NCI-H460 (cell line): ENCODE measurements around the gene RNF2. TPM values are rescaled to one million over a fixed set of nuclear protein-coding genes. Genes with fewer than 3 reads are reported as not detected.
"Not testable (repeated sequence)": the region's sequence is repeated elsewhere in the genome, so short reads cannot be mapped to it uniquely, and the experiment has no call there.

Experiments
- DNase-seq: peaks from one replicate; pipeline ENCODE4 v3.0.0-alpha.2; 2016; ENCODE audit warnings: low read depth; ENCODE audit errors: extremely low read depth
- polyA plus RNA-seq: library from polyadenylated mRNA; depleted of rRNA; stranded (reverse); fragments of >200 nt; gene quantifications from 2 replicates; pipeline ENCODE4 v1.2.3, GENCODE V29; 2014; cell fraction: nucleus; rRNA removed
- total RNA-seq: library from RNA; depleted of rRNA; stranded (reverse); fragments of >200 nt; shearing (Covaris generic); gene quantifications from 2 replicates; pipeline ENCODE4 v1.2.3, GENCODE V29; 2014; rRNA removed

The RNF2 gene
- 14.1 and 20.0 TPM in 2 replicates for total RNA-seq
- polyA plus RNA-seq: 6.3 and 7.0 TPM in 2 replicates

DNA sequence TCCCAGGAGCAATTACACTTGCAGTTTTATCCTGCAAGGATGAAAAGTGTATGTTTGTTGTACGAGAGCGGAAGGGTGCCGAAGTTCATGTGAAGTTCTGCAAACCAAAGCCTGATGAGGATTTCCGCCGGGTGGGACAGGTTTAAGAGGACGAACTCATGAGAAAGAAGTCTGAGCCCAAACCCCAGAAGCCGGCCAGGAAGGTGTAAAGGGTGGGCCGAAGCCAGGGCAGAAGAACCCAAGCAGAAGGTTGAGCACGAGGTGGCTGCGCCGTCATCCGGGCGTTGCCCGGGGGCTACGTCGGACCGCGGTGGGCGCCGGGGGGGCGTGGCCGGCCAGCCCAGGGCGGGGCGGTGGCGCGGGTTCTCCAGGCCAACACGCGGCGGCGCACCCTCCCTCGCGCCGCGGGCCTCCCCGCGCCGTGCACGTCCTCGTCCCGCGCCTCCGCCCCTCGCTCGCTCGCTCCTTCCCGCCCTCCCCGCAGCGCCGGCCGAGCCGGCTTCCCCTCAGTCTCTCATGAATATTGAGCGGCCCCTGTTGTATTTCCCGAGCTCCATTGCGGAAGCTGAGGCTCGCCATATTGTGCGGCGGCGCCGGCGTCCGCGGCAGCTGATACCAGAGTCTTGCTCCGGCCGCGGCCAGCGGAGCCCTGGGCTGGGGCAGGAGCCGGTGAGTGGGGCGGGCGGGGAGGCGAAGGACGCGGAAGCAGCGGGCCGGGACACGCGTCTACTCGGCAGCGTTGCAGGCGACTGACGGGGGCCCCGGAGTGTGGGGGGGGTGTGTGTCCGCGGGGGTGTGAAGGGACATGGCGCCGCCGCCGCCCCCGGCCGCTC, at the start of gene RNF2:
Gene RNF2 (plus strand): TSS at position 578 of the 833 bp plus-strand sequence. CDS start 41,996 bp downstream, outside the sequence.
- peak; percentile 61 for DNase-seq

- DNase-seq: not testable (repeated sequence)
These were observed 45.4 kb upstream of the RNF2 start for GRCh38 chr1:184999974-185000373.

GRCh38 chr1:185001312-185001880, 44.0 kb upstream of the RNF2 start:
- DNase-seq: not testable (repeated sequence)

DNA sequence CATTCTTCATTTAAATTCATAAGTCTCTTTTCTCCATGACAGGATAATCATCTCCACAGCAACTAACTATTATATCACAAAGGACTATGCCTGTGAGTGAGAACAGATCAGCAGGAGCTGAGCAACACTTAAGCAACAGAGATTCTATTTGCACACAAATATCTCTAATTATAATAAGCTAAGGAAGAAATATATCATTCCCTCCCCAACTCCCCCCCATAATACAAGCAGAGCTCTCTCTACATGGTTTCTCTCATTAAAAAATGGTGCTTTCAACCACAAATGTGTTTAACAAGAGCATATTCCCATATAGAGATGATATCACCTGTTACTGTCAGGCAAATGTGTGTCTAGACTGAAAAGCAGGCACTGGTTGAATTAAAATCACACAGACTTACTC, 36.5 kb upstream of the RNF2 start:
- DNase-seq: no peak

- DNase-seq: no peak
These were observed 35.0 kb upstream of the RNF2 start for GRCh38 chr1:185010361-185010760.

DNA sequence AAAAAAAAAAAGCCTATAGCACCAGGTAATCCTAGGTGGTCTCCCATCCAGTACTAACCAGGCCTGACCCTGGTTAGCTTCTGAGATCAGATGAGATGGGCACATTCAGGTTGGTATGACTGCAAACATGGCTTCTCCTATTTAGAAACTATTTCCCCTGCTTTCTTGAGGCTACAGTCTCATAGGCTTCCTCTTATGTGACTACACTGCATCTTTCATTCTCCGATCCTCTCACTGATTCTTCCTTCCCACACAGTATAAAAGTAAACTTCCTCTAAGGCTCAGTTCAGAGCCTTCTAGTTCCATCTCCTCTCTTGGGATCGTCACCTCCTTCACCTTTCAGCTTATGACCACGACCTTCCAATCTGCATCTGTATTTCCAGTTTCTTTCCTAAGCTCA, 30.4 kb upstream of the RNF2 start:
- no peak for DNase-seq

- DNase-seq: no peak
These were observed 29.7 kb upstream of the RNF2 start for GRCh38 chr1:185015631-185016030.

- DNase-seq: no peak
These were observed 28.5 kb upstream of the RNF2 start for GRCh38 chr1:185016880-185017279.

DNA sequence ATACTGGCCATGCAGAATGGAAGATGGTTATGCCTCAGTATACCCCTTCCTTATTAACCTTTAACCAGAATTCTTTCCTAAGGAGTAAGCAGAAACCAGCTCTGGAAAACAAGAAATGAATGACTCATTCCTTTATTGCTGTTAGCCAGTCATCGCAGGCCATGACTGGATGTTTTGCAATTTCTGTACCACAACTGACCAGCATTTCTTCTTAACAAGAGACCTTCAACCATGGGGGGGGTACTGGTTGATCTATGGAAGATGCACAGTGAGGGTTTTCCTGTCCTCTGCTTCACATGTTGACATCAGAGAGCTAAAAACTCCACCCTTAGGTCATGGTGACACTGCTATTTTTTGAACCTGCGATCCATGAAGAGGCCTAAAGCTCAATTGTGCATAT, 28.0 kb upstream of the RNF2 start:
- DNase-seq: peak; percentile 59

DNA sequence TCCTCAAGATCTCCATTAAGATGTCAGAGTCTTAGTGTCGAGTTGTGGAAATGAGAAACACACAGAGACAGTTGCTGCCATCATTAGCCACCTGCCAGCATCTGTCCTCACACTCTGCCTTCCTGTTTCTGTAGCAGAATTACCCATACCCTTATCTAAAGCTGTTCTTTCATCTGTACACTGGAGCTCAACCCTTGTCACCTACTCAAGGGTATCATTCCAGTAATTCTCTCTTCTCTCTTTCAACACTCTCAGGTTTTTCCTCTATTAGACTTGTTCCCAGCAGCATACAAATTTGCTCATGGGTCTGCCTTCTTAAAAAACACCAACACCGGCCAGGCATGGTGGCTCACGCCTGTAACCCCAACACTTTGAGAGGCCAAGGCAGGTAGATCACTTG, 27.4 kb upstream of the RNF2 start:
- DNase-seq: no peak

GRCh38 chr1:185027252-185027882, 18.0 kb upstream of the RNF2 start:
- no peak for DNase-seq

DNA sequence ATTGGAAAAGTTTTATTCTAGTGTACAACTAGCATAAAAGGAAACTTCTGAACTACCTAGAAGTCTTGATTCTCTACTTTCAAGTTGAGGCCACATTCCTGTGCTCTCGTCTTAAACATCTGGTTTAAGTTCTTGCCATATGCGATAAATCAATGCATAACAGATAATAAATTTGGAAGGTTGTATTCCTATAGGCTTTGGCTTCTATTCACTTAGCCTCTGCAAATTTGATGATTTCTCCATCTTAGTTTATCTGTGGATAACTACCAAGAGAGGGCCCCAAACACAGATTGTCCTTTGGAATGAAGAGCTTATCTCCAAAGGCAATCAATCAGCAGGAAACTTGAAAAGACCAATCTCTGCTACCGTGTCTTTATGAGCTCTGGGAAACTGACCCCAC, 11.7 kb upstream of the RNF2 start:
- DNase-seq: no peak

DNA sequence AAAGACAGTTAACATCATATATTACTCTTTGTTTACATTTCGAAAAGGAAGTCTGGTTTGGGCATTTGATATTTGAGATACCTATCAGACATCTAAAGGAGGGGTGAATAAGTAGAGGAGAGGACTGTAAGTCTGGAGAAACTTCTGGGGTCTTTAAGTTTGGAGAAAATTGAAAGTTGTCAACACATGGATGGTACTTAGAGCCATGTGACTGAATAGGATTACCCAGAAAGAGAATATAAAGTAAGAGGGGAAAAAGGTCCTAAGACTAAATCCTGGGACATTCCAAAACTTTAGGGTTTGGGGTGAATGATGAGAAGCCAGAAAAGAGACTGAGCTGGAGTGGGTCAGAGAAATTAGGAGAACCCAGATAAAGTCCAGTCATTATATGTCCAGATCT, 10.1 kb upstream of the RNF2 start:
- no peak for DNase-seq

- no peak for DNase-seq
These were observed 6.5 kb upstream of the RNF2 start for GRCh38 chr1:185038813-185039376.

DNA sequence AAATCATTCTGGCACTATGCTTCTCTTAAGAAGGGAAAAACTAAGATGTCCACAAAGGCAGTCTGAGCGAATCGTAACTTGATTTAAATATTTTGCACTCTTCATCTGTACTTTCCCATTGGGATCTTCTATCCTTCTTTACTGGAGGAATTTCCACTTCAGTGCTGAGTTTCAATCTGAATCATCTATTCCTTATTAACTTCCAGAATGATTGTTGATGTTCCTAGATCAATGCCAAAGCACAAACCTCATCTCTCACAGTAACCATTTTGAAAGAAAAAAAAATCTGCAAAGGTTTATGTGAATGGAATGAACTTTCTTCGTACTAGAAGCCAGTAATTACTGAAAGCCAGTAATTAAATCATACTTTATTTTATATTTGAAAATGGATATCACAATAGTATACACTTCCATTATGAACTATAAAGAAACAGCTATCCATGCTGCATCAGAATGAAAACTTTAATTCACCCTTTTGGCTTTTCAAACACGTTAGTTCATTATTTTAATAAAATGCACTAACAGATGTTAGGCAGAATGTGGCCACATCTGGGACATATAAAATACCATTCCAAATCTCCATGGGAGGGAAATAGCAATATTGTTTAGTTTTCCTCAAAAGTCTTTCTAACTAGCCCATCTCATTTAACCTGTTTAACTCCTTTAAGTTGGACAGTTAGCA, 5.5 kb upstream of the RNF2 start:
- no peak for DNase-seq

GRCh38 chr1:185040408-185040735, 5.0 kb upstream of the RNF2 start:
- no peak for DNase-seq

DNA sequence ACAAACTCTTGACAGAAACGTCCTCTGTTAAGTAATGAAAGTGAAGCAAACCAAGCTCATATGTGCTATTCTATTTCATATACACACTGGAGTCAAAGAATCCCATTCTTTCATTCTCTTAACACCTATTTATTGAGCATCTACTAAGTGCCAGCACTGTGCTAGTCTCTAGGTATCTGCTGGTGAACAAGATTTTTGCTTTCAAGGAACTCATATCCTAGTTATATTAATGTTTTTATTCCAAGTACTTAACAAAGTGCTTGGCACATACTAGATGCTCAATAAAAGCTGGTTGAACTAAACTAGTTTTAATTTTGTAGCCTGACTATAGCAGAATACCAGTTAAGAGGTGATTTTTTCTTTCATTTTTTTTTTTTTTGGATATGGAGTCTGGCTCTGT, 3.6 kb upstream of the RNF2 start:
- no peak for DNase-seq

- DNase-seq: no peak
These were observed 2.6 kb upstream of the RNF2 start for GRCh38 chr1:185042737-185043136.

DNA sequence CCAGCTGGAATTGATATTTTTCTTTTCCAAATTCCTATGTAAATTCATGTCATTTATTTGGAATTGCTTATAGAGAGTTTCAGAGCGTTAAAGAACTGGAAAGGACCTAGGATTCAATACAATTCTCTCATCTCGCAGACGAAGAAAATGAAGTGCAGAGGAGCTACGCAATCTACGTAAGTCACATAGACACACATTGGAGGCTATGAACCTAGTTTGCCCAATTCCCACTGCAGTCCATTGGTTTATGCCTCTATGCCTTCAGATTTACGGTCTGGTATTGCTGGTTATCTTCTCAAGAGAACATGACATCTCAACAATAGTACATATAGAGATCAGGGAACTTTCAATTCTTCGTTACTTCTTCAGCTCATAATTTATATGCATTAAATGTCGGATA, 971 bp upstream of the RNF2 start:
- DNase-seq: no peak

DNA sequence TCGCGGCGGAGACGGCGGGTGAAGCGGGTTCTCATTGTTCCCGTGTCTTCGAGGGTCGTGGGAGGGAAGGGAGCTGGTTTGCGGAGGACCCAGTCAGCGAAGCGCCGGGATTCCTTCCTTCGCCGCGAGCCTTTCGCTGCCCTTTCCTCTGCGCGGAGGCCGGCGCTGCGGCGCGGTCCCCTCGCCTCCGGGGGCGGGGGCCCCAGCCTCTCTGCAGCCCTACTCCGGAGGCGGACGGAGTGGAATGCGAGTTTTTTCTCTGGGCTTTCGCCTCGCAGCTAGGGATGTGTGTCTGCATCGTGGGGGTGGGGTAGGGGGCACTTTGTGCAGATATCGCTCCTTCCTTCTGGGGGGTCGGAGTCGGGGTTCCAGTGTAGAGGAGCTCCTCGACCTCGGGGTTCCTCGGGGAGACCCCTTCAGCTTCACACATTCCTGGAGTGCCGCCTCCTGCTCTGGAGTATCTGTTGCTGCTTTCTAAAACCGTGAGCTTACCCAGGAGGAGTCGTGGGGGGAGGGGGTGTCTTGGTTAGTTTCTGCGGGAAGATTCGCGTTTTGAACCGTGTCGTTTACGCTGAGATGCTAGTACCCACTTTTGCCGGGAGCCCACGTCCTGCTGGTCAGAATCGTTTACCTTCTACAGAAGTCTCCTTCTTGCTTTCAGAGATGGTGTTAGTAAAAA, 595 bp downstream of the RNF2 start:
- peak; percentile 11 for DNase-seq
